NCI-H2196 treated with DMSO at 0.1 percent for 48 hours (cell line): ENCODE results near the gene CTBP2.
A peak's percentile ranks its signal among the peaks of the same experiment; 100 is the strongest.
"Not testable (repeated sequence)": the region's sequence is repeated elsewhere in the genome, so short reads cannot be mapped to it uniquely, and the experiment has no call there.

Experiments
- DNase-seq: peaks from one replicate; lab custom pipeline; 2025; ENCODE audit not compliant: unreplicated experiment; lab: John Stamatoyannopoulos, UW

CTBP2 gene

DNA sequence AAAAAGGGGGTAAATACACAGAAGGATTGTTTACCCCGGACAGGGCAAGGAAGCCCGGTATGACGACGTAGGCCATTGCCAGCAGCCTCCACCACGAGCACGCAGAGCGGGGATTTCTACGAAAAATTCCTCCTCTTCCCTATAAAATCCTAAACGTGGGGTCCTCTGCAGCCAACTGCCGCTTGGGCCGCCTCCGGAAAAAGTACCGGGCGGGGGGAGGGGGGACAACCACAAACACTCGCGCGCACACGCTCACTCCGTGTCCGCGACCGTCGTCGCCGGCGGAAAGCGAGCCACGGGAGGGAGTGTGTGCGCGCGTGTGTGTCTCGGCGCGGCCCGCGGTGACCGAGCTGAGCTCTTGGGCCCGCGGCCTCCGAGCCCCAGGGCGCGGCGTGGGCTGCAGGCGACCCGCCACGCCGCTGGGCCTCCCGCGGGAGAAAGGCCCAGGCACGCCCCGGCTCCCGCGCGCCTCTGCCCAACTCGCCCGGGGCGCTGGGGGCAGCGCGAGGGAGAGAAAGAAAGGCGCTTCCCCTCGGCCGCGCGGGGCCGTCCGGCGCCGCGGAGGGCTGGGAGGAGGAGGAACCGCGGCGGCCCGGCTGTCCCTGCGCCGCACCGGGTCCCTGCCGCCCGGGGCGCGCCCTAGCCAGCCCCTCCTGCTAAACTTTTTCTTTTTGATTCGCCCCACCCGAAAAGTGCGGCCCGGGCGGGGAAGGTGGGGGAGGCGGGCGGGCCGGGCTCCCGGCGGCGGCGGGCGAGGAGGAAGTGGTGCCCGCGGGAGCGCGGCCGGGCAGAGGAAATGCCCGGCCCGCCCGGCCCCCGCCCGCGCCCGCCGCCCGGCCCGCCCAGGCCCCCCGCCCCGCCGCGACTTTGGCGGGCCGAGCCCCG lies 1.5 kb downstream of the CTBP2 start:
- DNase-seq, result no peak

DNA sequence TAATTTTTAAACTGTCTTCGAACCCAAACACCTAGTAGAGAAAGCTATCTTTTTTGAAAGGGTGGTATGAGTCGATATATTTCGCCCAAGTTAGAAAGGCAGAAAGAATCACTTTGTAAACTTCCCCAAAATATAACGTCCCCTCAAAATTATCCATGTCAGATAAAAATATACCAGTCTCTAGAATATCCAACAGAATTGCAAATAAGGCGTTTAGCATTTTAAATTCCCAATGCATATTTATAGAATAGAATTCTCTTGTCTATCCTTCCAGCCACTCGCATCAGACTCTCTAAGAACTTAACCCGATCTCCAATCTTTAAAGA lies 2.1 kb downstream of the CTBP2 start:
- no peak for DNase-seq

DNA sequence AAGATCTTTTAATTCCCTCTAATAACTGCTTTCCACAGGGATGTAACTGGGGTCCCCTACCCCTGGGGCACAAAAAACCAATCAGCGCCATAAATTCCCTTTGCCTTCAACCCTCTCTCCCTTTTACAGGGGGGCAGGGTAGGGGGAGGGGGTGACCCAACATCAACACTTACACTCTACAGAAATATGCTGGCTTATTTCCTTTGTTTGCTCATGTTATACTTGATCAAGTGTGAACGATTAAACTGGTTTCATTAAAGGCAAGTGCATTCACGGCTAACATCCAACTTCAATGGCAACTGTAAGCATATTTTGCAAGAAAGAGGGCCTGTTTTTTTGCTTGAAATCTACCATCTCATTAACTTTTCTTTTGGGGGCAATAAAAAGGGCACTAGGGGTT lies 2.9 kb downstream of the CTBP2 start:
- DNase-seq, result no peak

DNA sequence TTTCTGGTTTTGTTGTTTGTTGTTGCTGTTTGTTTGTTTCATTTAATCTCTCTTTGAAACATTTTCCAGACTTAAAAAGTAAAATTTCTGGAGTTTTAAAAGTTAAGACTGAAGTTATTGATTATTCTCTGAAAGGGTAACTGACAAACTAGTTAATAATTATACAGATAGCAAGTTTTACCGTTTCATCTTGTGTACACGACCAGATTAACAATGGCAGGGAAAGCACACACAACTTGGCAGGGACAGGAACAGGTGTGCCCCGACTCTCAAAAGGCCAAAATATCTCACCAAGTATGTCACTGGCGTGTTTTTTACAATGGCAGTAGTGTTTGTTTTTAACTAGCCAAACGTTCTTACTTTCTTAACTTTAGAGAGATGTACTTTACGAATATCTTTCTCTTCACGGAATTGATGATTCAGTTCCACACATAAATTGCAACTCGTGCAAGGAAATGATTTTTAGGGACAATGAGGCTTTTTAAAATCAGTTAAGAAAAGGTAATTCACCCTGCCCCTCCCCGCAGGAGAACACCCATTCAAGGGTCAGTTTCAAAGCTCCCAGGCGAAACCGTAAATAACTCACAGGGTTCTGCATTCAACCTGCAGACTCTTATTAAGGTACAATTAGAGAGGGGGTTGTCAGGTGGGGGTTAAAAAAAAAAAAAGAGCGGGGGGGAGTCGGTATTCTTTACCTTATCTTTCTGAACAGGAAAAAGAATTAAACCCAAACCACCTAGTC lies 3.5 kb downstream of the CTBP2 start:
- DNase-seq, result no peak

DNA sequence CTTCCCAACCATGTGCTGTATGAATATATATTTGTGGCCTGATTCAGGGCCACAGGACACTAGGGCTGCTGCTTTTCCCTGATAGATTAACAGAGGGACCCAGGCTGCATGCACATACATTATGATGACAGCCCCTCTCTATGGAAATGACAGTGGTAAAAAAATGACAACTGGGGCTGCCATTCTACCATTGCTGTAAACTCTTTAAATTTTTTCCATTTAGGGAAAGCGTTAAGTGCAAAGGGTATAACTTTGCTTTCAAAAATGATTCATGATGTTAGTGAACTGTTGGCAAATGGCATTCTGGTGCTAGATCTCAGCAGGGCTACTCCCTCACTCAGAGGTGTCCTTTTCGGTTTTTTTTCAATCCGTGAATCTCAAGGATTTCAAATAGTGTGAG lies 4.2 kb downstream of the CTBP2 start:
- DNase-seq, result no peak

DNA sequence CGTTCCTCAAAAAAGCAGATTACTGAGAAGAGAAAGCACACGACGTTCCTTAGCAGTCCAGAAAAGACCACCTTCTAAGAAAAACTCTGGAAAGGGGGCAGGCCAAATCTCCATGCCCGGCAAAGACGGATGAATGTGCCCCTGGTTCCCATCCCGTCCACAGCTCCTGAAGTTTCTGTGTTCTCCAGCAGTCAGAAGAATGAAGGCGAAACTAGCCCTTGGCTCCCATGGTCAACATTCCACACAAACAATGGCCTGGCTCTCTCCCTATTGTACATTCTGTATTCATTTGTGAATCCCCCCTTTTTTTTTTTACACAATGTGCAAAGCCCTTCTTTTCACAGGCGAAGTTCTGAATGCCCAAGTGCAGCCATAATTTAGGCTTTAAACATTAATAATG lies 5.3 kb downstream of the CTBP2 start:
- no peak for DNase-seq

DNA sequence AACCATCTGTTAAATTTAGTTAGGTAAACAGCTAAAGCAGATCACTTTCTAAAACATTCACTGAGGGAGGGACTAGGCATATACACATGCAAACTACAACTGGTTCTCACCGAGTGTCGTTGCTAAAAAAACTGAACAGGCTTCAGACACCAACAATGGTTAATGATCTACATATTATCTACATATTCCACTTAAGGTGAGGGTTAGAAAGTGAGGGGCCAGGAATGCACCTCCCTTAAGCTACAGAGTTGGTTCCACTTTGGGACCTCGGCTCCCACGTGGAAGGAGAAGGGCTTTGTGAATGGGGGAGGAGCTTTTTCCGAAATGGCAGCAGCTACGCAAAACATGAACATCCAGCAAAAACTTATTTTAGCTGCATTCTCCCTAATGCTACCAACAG lies 5.8 kb downstream of the CTBP2 start:
- DNase-seq, result no peak

DNA sequence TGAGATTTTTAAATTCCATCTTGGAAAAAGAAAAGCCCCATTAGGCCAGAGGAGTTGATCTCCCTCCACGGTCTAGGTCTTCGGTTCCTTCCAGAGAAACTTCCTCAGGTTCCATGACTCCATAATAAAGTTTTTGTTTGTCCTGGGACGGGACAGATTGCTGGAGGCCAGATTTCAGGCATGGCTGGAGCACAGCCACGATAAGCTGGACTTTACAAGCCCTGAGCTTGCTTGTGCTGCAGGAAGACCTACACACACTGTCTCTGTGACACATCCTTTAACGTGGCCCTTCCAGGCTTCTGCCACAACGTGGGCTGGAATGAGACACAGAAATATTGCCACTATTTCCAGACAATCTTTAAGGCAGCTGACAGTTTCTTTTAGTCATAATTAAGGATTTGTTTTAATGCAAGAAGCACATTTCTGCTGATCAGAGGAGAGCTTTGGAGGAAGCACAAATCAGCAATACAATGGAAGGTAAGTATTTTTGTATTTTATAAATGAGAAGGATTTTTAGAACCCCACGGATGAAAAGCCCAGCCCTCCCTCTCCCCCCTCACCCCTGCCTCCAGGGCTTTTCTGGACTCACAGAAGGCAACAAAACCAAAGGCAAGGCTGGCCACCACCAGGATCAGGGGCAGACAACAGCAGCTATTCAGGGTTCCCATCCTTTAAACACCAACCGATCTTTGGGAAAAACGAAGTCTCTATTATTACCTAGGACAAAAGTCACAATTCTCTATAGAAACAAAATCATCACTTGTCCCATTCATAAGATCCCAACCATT lies 6.5 kb downstream of the CTBP2 start:
- no peak for DNase-seq

DNA sequence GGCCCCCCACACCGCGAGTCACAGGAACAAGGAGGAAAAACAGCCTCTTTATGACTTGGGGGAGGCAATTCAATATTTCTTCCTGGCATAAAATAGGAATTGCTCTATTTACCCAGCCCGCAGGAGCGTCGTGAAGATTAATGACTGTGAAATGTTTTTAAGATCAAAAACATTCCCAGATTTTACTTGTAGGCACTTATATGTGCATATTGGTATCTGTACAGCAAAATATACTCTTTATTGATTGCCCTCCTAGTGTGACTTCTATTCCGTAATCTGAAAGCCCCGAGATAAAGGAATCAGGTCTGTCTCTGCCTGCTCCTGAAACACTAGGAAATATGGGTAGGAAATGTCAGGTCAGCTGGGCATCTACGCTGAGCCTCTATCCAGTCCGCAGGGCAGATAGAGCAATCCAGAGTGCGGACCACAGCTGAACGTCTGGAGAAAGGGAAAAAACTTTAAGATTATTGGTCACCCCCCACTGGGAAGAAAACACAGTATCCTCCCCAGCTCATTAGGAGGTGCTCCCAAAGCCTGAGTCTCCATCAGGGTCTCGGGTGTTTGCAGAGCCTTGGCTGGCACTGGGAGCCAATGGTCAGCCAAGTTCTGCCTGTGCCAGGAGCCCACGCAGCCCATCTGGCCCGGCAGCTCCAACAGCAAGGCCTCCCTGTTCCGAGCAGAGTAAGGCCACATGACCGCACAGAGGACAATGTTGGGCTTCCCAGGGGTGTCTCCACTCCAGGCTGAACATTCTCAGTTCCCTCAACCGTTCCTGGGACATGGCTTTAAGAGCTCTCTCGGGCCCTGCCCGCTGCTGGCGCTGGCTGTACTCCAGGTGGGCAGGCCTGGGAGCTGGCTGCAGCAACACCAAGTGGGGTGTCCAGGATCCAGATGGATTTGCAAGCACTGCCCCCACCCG lies 7.7 kb downstream of the CTBP2 start:
- DNase-seq, result no peak

DNA sequence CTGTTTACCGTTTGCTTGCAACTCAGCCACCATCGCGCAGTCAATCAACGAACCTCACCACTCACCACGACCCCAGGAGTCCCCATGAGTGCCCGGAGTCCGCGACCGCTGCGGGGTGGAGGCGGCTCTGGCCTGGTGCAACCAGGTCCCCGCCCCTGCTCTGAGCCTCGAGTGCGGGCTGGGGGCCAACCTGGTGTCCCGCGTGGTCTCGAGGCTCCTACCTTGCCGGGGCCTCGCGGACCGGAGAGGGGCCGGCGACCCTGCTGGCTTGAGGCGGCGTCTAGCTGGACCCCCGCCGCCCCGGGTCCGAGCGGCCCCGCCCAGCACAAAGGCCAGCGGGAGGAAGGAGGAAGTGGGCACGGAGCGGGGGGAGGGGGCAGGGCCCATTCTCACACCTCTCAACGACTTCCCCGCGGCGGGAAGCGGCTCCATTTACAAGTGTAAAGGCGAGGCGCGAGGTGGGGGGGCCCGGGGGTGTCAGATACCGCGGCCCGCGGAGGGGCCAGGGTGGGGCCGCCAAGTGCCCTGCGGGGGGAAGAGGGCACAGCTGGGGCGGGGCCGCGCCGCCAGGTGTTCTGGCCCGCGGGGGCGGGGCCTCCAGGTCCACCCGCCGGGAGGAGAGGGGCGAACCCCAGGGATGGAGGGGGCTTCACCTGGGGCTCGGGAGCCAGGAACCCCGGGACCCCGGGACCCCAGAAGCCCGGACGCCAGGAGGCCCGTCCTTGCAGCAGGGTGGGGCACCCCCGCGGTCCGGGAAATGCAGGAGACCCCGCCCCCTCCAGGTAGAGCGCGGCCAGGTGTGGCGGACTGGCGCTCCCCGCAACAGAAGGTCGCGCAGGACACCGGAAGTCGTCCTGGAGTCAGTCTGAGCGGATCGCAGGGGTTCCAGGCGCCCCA lies 8.6 kb downstream of the CTBP2 start:
- DNase-seq, result no peak

DNA sequence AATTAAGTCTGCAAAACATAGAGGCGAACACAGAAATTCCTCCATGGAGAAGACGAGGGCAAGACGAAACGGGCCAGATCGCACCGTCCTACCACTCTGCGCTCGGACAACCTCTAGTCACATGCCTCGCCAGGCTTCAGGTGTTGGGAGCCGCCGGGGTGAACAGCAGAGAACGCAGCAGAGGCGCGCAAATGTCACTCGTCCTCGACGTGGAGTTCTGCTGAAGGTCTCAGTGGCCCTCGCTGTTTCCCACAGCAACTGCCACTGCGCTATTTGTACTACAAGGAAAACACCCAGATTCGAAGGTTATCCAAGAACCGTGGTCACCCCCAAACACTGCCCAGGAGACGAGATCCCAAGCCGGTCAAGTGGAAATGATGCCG lies 9.2 kb downstream of the CTBP2 start:
- DNase-seq, result no peak

DNA sequence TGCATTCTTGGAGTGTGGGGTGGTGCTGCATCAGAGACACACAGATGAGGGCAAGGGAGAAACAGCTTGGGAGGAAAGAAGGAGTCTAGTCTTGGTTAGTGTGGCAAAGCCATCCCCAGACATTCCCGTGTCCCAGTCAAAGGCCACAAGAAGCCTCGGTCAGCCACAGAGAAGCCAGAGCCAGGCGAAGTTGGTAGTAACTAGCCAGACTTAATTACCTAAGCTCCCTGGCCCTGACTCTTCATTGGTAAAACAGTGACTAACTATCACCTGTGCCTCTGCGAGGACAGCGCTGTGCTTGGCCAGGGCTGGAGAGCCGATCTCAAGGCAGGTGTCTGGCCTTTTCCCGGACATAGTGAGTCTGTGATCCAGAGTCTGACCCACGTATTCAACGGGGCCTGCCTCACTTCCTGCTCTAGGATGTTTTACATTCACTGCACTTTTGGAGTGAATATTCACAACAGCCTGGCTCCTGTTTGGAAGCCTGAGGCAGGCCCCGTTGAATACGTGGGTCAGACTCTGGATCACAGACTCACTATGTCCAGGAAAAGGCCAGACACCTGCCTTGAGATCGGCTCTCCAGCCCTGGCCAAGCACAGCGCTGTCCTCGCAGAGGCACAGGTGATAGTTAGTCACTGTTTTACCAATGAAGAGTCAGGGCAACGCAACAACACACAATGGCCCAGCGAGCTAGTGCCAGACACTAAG lies 9.8 kb downstream of the CTBP2 start:
- not testable (repeated sequence) for DNase-seq

DNA sequence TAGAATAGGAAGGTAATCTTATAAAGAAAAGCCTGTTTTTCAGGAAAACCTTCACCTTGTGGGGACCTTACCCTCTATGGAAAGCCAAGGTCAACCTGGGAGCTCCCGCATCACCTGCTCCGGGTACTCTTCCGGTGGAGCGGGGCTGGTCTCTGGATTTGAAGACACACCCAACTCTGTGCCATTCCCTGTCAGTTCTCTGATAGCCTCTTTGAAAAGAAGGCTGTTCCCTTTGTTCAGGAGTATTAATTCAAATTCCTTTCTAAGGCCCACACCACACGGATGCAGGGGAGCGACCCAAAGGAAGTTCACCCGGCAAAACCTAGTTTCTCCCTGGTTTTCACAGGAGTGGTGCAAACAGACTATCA lies 10.7 kb downstream of the CTBP2 start:
- no peak for DNase-seq

DNA sequence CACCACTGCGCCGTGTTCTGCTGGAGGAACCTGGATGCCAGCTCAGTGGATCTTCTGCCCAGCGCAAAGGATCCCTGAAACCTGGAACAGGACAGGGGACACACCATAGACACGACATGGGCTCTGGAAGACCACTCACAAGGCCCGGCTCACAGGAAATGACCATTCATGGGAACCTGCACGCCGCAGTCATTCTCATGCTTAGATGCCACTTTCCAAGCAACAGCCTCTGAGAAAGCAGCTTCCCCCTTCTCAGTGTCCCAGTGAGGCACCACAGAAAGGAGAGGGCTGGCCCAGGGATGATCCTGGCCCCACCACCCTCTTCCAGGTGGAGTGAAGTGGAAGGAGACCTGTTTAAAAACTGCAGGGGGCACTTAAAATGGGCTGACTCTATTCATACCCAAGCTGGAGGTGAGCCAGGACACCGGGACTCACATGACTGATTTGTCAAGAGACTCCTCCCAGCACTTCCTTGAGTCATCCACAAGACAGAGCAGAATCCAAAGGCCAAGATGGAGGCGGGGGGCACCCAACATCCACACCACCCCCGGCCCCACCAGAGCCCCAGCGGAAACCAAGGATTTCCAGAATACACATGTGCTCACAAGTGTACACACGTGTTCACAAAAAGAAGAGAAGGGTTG lies 11.2 kb downstream of the CTBP2 start:
- peak; percentile 39 for DNase-seq

DNA sequence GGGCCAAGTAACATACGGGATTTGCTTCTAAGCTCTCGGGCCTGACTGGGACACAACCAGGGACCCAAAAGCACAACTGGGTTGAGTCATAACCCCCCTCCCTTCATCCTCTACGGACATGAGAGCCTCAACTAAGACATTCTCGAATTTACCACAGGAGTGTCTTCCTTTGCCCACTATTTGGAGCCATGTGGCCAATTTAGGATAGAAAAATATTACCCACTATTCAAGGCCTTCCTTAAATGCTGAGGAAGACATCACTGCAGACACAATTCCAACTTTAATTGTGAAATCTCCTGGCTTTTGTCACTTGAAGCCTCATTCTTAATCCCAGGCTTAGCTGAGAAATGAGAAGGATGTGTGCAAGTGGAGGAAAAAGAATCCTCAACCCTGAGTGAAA lies 11.8 kb downstream of the CTBP2 start:
- no peak for DNase-seq

DNA sequence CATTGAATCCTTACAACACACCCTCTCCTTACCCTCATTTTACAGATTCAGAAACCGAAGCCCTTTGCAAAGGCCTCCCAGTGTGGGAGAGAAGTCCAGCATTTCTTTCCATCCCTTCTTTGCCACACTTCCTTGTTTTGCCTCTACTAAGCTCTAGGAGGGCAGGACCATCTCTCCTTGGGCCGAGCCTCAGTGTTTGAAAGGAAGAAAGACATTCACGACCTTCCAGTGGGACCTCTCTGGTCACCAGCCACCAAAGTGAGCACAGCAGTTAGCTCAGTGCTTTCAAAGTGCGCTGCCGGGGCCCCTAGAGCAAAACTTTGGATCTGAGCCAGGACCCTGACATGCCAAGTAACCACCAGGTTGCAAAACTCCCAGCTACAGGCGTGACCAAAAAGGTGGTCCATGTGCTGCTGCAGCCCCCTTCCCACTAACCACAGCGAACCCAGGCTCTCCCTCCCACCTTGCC lies 12.4 kb downstream of the CTBP2 start:
- DNase-seq, result no peak

DNA sequence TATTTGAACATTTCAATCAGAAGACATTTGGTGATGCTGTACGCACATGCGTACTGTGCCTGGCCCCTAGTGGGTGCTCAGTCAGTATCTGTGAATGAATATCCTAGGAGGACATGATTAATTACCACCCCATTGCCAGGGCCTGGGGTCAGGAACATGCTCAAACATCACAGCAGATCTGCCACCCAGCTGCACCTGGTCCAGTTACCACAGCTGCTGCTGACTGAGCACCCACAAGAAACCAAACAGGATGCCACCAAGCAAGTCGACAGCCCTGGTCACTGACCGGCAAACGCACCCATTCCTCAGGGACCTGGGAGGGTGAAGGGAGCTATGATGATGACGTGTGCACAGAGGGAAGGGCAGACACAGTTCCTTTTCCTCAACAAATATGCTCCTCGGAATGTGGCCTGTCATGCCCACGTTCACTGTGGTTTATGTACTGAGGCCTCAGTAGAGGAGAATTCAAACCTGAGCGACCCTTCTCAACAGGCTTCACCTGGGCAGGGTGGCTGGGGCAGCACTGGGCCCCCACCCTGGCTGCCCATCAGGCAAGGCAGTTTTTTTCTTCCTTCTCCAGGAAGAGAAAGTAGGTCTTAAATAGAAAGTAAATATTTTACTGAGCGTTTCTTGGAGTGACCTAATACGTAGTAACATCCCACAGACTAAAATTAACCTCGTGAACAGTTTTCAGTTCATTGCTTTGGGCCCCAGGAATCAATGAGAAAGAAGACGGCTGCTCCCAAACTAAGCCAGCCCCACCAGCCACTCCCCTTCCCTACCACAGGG lies 13.4 kb downstream of the CTBP2 start:
- DNase-seq, result no peak

DNA sequence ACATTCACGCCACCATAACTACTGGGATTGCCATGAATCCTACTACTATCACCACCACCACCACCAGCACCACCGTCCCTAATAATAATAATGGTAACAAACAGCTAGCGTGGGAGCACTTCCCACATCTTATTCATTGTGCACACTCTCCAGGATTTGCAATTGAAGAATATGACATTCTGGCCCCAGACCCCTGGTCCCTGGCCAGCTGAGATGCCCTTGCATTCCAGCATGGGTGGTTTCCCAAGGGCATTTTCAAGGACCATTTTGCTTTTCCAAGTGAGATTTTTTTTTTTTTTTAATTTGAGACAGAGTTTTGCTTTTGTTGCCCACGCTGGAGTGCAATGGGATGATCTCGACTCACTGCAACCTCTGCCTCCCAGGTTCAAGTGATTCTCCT lies 14.7 kb downstream of the CTBP2 start:
- DNase-seq, result no peak
